ENCODE data around the gene ALDH3A1. TPM values are rescaled to one million over a fixed set of nuclear protein-coding genes. Genes with fewer than 3 reads are reported as not detected.

The ALDH3A1 gene
- total and polyA plus RNA-seq, 2 of the 4 experiments (the other 2 are of a cell fraction) = not detected

GRCh38 chr17:19716108-19717030 is 31.7 kb downstream of the ALDH3A1 start, which contains the start of gene SLC47A2:
TSS of gene SLC47A2 (minus strand) at chr17:19716584. CDS start at chr17:19716555, 29 bp downstream.
- POLR2A ChIA-PET (ENCODE audit: unreplicated experiment) = no interaction called here
- H3K4me3 ChIP-seq (ENCODE audit: insufficient read depth, low read depth, low read length) = no peak within 1 kb of the TSS
- WGBS, 2 experiments (ENCODE audit: extremely low coverage in 2 of 2, insufficient read length in 1 of 2) = 50% methylated on average over 7 of the region's 13 CpGs; no CpG with 5 or more reads in 1 of the 2 experiments

More at GRCh38 chr17:19716108-19717030, 31.7 kb downstream of the ALDH3A1 start, which contains the start of gene SLC47A2:
- ATAC-seq (ENCODE audit: low read depth) (no peak), DNase-seq (no peak)
- H2AK5ac ChIP-seq (ENCODE audit: low read depth, low read length) = no peak within 1 kb of the TSS
- H3K27me3 ChIP-seq (ENCODE audit: control insufficient read depth, insufficient read depth, low read length) = peaks cover 22% of the 10 kb centered on the region; the same call in 1 of the 2 replicates
- H2AFZ ChIP-seq (replicated peaks; ENCODE audit: low read length, poor library complexity) = no peak within 1 kb of the TSS
- CTCF ChIA-PET = interaction anchor here (0.9 kb wide), 1 partner anchor 138 kb away, joined by 3 read pairs; no protein-coding TSS in a partner anchor
- H2BK120ac ChIP-seq (ENCODE audit: low read depth, low read length) = no peak within 1 kb of the TSS
- H3K79me1 ChIP-seq (ENCODE audit: low read depth in 1 of 2, low read length in 2 of 2) = no peaks in the 10 kb centered on the region
- H3K4ac ChIP-seq (ENCODE audit: low read depth, low read length) = no peak within 1 kb of the TSS
- no peak within 1 kb of the TSS for H3K14ac ChIP-seq (replicated peaks; ENCODE audit: low read depth, low read length)
- H3K9me1 ChIP-seq (ENCODE audit: insufficient read depth, low read length) = no peaks in the 10 kb centered on the region
- intact Hi-C loops (cut with micrococcal nuclease) = no loop called here
- no peaks in the 10 kb centered on the region for H3K4me1 ChIP-seq (ENCODE audit: control insufficient read depth, insufficient read depth, low read length)
- no peak within 1 kb of the TSS for H3K56ac ChIP-seq (ENCODE audit: extremely low read depth, insufficient read depth, low read length)
- in situ Hi-C loops (cut with MboI; ENCODE audit: low sequenced_read_pairs) = no loop called here
- H2BK20ac ChIP-seq (ENCODE audit: low read depth, low read length) = no peak within 1 kb of the TSS
- BruUV-seq (replicated peaks) = no TSS peak
- no peak within 1 kb of the TSS for H4K91ac ChIP-seq (ENCODE audit: insufficient read depth, low read depth, low read length)
- no peak within 1 kb of the TSS for H2BK15ac ChIP-seq (ENCODE audit: low read depth, low read length)
- no peaks in the 10 kb centered on the region for H3K36me3 ChIP-seq (ENCODE audit: control insufficient read depth, insufficient read depth, low read length)
- no peak within 1 kb of the TSS for H4K8ac ChIP-seq (ENCODE audit: low read depth in 2 of 2, low read length in 2 of 2)
- H3K9me3 ChIP-seq (ENCODE audit: control insufficient read depth, insufficient read depth, low read length) = no peaks in the 10 kb centered on the region
- dilution Hi-C loops (cut with HindIII; ENCODE audit: low sequenced_read_pairs, unreplicated experiment) = no loop called here
- no peak within 1 kb of the TSS for H3K23ac ChIP-seq (ENCODE audit: low read depth, low read length)
- H4K20me1 ChIP-seq (ENCODE audit: insufficient read depth, low read length) = no peaks in the 10 kb centered on the region
- H2BK5ac ChIP-seq (ENCODE audit: low read depth, low read length, poor library complexity, severe bottlenecking) = no peak within 1 kb of the TSS
- H3K27ac ChIP-seq (ENCODE audit: insufficient read depth, low read length) = no peak within 1 kb of the TSS
- H3K4me2 ChIP-seq (ENCODE audit: low read depth, low read length) = no peak within 1 kb of the TSS
- TF ChIP-seq SMC3 (IDR thresholded peaks at IDR 0.05; ENCODE audit: low read depth, low read length) (no peak), FOS (IDR thresholded peaks at IDR 0.05; ENCODE audit: low read depth, low read length) (no peak), USF2 (IDR thresholded peaks at IDR 0.05; ENCODE audit: low read depth, low read length) (no peak), MXI1 (IDR thresholded peaks at IDR 0.05; ENCODE audit: borderline replicate concordance, low read depth, low read length) (no peak), MAFK (IDR thresholded peaks at IDR 0.05; ENCODE audit: low read depth, low read length) (no peak), CEBPB (IDR thresholded peaks at IDR 0.05; ENCODE audit: low read depth, low read length) (no peak), CTCF (conservative IDR thresholded peaks at IDR 0.05; ENCODE audit: low read depth, low read length) (no peak), POLR2A (IDR thresholded peaks at IDR 0.05; ENCODE audit: low read depth, low read length) (no peak), RCOR1 (IDR thresholded peaks at IDR 0.05; ENCODE audit: insufficient replicate concordance, low read length) (no peak), RAD21 (IDR thresholded peaks at IDR 0.05; ENCODE audit: low read length) (no peak), MAZ (IDR thresholded peaks at IDR 0.05; ENCODE audit: borderline replicate concordance, low read depth, low read length) (no peak), CHD1 (IDR thresholded peaks at IDR 0.05; ENCODE audit: low read depth, low read length) (no peak)
- H3K9ac ChIP-seq (ENCODE audit: low read depth, low read length) = no peak within 1 kb of the TSS
- H4K5ac ChIP-seq (ENCODE audit: low read depth, low read length) = no peak within 1 kb of the TSS
- H3K18ac ChIP-seq (ENCODE audit: low read depth, low read length) = no peak within 1 kb of the TSS
- H2AK9ac ChIP-seq (replicated peaks; ENCODE audit: low read depth, low read length, poor library complexity) = no peak within 1 kb of the TSS
